GM12875 (cell line): Measurements from ENCODE around the gene MAP4K2.

Experiments
- H3K4me3 ChIP-seq: one replicate; pipeline ENCODE4 v1.5.1; 2011; ENCODE audit warnings: low read depth, low read length, control low read depth
- CTCF ChIP-seq: IDR thresholded peaks from 2 replicates; pipeline ENCODE4 v1.5.1; 2011; ENCODE audit warnings: low read depth, mild to moderate bottlenecking, control low read depth, inconsistent platforms, low read length, moderate library complexity, borderline replicate concordance; ENCODE audit not compliant: insufficient read depth

The MAP4K2 gene

GRCh38 chr11:64836448-64837072, 33.5 kb upstream of the MAP4K2 start:
- TF ChIP-seq CTCF, result no peak

GRCh38 chr11:64835616-64836447, 32.8 kb upstream of the MAP4K2 start:
- no peak overlapping the region for H3K4me3 ChIP-seq
- TF ChIP-seq CTCF, result no peak

More at GRCh38 chr11:64836448-64837072, 33.5 kb upstream of the MAP4K2 start:
- no peak overlapping the region for H3K4me3 ChIP-seq

GRCh38 chr11:64834723-64835615, 32.0 kb upstream of the MAP4K2 start:
- no peak for TF ChIP-seq CTCF
- H3K4me3 ChIP-seq, result no peak overlapping the region

GRCh38 chr11:64834031-64834722, 31.2 kb upstream of the MAP4K2 start:
- TF ChIP-seq CTCF, result no peak

GRCh38 chr11:64833509-64833908, 30.5 kb upstream of the MAP4K2 start:
- no peak overlapping the region for H3K4me3 ChIP-seq
- TF ChIP-seq CTCF, result no peak

More at GRCh38 chr11:64834031-64834722, 31.2 kb upstream of the MAP4K2 start:
- H3K4me3 ChIP-seq, result no peak overlapping the region

DNA sequence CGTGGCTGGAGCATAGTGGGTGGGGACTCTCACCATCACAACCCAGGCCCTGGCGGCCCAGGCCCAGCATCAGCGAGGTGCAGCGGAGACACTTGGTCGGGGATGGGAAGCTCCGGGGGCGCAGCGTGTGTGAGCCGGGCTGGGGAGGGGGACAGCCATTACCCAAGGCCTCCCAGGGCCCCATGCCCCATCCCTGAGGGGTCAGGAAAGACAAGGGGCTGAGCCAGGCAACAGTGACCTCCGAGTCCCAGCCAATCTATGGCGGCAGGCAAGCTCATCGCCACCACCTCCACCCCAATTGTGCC, 30.1 kb upstream of the MAP4K2 start:
- H3K4me3 ChIP-seq, result no peak overlapping the region
- TF ChIP-seq CTCF, result no peak
